Right atrium auricular region (tissue), 2 donors: Measurements from ENCODE around the gene MIB1. TPM values are rescaled to one million over a fixed set of nuclear protein-coding genes. Genes with fewer than 3 reads are reported as not detected.

ENCODE experiments used
- DNase-seq: peaks from one replicate; pipeline ENCODE4 v3.0.0-alpha.2; 2019; ENCODE audit warnings: low spot score
- H3K27ac ChIP-seq, 2 donors: fragments of 200-600 bp; sonication (generic); 1 replicate in 1 of 2; 2 replicates in 1 of 2; pipeline ENCODE4 v1.5.1; 2016 to 2019
- H3K27me3 ChIP-seq, 2 donors: fragments of 200-600 bp; sonication (generic); one replicate each; pipeline versions ENCODE4 v1.5.1 to v1.6.0; 2017 to 2019
- H3K36me3 ChIP-seq: fragments of 200-600 bp; sonication (generic); one replicate; pipeline ENCODE4 v1.5.1; 2016
- H3K4me1 ChIP-seq, 2 donors: fragments of 200-600 bp; sonication (generic); one replicate each; pipeline versions ENCODE4 v1.5.1 to v1.6.0; 2017 to 2019
- H3K4me3 ChIP-seq, 2 donors: fragments of 200-600 bp; sonication (generic); 1 replicate in 1 of 2; 2 replicates in 1 of 2; pipeline ENCODE4 v1.5.1; 2017 to 2019; ENCODE audit warnings: mild to moderate bottlenecking in 1 of 2, moderate library complexity in 1 of 2
- H3K9me3 ChIP-seq, 2 donors: fragments of 200-600 bp; sonication (generic); one replicate each; pipeline ENCODE4 v1.5.1; 2019
- total RNA-seq, 2 donors: library from RNA; depleted of rRNA; stranded (reverse); fragments of >200 nt; gene quantifications; one replicate each; pipeline ENCODE4 v1.1.0, GENCODE V29; 2016
- TF ChIP-seq, protein P1 (sequence below), 2 donors: fragments of 200-600 bp; sonication (generic); IDR thresholded peaks; one replicate each; pipeline ENCODE4 v1.5.1; 2019; ENCODE audit warnings: antibody characterized with exemption in 2 of 2

Gene MIB1
- total RNA-seq, 2 donors from 2014 or later: 16.7 to 20.8 TPM

DNA sequence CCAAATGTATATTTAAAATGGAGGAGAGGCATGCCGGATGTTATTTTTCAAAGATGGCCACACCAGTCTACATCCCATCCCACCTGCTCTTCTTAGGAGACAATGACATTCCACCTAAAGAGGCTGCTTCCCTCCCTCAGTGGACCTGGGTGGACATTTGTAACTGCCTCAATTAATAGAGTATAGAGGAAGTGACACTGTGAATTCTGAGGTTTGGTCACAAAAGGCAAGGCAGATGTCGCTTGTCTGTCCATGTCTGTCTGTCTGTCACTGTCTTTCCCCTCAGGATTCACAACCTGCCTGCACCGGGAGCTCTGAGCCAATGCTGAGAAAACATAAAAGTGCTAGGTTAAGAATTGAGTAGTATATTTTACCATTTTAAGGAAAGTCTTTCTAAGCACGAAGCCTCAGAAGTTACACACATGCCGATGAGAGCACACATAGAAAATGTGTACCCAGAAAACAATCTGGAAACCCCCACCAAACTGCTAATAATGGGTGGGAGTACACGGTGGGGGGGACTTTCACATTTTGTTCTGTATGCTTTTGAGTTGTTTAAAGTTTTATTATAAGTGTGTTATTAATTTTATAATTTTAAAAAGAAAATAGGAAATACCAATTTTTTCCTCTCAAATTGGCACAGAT lies 21.0 kb downstream of the MIB1 start:
- H3K4me3 ChIP-seq: no peak overlapping the region
- no peak for DNase-seq
- no peak overlapping the region for H3K27ac ChIP-seq
- peaks cover 11% of the 10 kb centered on the region for H3K36me3 ChIP-seq
- no peaks in the 10 kb centered on the region for H3K27me3 ChIP-seq
- peaks cover 0 to 15% of the 10 kb centered on the region in 2 donors for H3K4me1 ChIP-seq
- H3K9me3 ChIP-seq: no peaks in the 10 kb centered on the region
- TF ChIP-seq, protein P1, sequence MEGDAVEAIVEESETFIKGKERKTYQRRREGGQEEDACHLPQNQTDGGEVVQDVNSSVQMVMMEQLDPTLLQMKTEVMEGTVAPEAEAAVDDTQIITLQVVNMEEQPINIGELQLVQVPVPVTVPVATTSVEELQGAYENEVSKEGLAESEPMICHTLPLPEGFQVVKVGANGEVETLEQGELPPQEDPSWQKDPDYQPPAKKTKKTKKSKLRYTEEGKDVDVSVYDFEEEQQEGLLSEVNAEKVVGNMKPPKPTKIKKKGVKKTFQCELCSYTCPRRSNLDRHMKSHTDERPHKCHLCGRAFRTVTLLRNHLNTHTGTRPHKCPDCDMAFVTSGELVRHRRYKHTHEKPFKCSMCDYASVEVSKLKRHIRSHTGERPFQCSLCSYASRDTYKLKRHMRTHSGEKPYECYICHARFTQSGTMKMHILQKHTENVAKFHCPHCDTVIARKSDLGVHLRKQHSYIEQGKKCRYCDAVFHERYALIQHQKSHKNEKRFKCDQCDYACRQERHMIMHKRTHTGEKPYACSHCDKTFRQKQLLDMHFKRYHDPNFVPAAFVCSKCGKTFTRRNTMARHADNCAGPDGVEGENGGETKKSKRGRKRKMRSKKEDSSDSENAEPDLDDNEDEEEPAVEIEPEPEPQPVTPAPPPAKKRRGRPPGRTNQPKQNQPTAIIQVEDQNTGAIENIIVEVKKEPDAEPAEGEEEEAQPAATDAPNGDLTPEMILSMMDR (IDR thresholded peaks at IDR 0.05): no peak

DNA sequence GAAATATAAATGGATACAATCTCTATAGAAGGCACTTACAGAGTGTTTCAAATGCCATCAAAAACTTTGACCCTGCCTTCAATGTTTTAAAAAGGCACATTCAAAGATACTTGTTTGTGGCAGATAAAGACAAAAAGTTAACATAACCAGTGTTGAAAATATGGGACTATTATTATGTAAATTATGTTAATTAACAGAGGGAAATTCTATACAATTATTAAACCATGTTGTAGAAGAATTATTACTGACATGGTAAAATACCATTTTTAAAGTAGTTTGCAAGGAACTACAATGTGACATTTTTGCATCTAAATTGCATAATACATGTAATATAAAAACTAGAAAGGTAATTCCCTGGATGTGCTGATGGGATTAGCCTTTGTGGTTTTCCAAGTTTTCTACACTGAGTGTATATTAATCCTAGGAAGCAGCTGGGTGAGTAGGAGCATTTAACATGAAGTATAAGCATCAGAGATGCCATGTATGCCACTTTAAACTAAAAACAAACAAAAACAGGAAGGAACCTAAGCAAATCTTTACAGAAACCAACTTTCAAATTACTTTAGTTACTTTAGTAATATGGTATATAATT lies 21.7 kb downstream of the MIB1 start:
- no peaks in the 10 kb centered on the region for H3K9me3 ChIP-seq
- peaks cover 0 to 15% of the 10 kb centered on the region in 2 donors for H3K4me1 ChIP-seq
- no peak for DNase-seq
- peaks cover 16% of the 10 kb centered on the region for H3K36me3 ChIP-seq
- H3K27ac ChIP-seq: no peak overlapping the region
- no peaks in the 10 kb centered on the region for H3K27me3 ChIP-seq
- TF ChIP-seq, protein P1 (IDR thresholded peaks at IDR 0.05): no peak
- no peak overlapping the region for H3K4me3 ChIP-seq

- Histone ChIP-seq H3K4me1 (peaks cover 0 to 15% of the 10 kb centered on the region in 2 donors), H3K27me3 (no peaks in the 10 kb centered on the region), H3K9me3 (no peaks in the 10 kb centered on the region), H3K27ac (no peak overlapping the region), H3K4me3 (no peak overlapping the region), H3K36me3 (peaks cover 29% of the 10 kb centered on the region)
- no peak for DNase-seq
- TF ChIP-seq, protein P1 (IDR thresholded peaks at IDR 0.05): no peak
Observed at GRCh38 chr18:21763846-21764646, 23.5 kb downstream of the MIB1 start.

- TF ChIP-seq, protein P1 (IDR thresholded peaks at IDR 0.05): no peak
- Histone ChIP-seq H3K36me3 (peaks cover 43% of the 10 kb centered on the region), H3K4me1 (peaks cover 0 to 4% of the 10 kb centered on the region in 2 donors)
Observed at GRCh38 chr18:21769206-21769605, 28.6 kb downstream of the MIB1 start.

DNA sequence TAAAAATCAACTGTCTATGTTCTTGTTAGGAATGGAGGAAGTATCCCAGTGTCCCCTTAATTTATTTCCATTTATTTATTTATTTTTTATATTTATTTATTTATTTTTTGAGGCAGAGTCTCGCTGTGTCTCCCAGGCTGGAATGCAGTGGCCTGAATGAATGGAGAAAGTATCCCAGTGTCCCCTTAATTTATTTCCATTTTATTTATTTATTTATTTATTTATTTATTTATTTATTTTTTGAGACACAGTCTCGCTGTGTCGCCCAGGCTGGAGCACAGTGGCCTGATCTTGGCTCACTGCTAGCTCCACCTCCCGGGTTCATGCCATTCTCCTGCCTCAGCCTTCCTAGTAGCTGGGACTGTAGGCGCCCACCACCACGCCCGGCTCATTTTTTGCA lies 34.1 kb downstream of the MIB1 start:
- H3K9me3 ChIP-seq: no peaks in the 10 kb centered on the region
- no peaks in the 10 kb centered on the region for H3K4me1 ChIP-seq
- no peaks in the 10 kb centered on the region for H3K27me3 ChIP-seq
- H3K27ac ChIP-seq: no peak overlapping the region
- H3K36me3 ChIP-seq: peaks cover 11% of the 10 kb centered on the region
- DNase-seq: no peak
- TF ChIP-seq, protein P1 (IDR thresholded peaks at IDR 0.05): no peak
- no peak overlapping the region for H3K4me3 ChIP-seq

More at GRCh38 chr18:21769206-21769605, 28.6 kb downstream of the MIB1 start:
- H3K9me3 ChIP-seq: no peaks in the 10 kb centered on the region
- no peak overlapping the region for H3K4me3 ChIP-seq
- H3K27me3 ChIP-seq: no peaks in the 10 kb centered on the region
- no peak for DNase-seq
- no peak overlapping the region for H3K27ac ChIP-seq
